GM19468 (cell line): ENCODE measurements around the gene DUT.
"Not testable (repeated sequence)": the region's sequence is repeated elsewhere in the genome, so short reads cannot be mapped to it uniquely, and the experiment has no call there.

Experiments
- ATAC-seq: cut with Tn5 transposase; IDR thresholded peaks from one replicate; pipeline ENCODE4 v1.9.1; 2021; ENCODE audit warnings: mild to moderate bottlenecking, moderate library complexity, moderate number of reproducible peaks; ENCODE audit not compliant: unreplicated experiment; ENCODE audit errors: extremely low read depth

DUT gene

GRCh38 chr15:48325400-48325799, 5.8 kb upstream of the DUT start:
- no peak for ATAC-seq

- not testable (repeated sequence) for ATAC-seq
Measured at GRCh38 chr15:48326180-48326579, 5.0 kb upstream of the DUT start.

- ATAC-seq: no peak
Measured at GRCh38 chr15:48330105-48330785, 984 bp upstream of the DUT start.

- ATAC-seq: peak; percentile 21
Measured at GRCh38 chr15:48331796-48332641, 790 bp downstream of the DUT start.

GRCh38 chr15:48332642-48333034, 1.4 kb downstream of the DUT start:
- ATAC-seq: no peak

- ATAC-seq: no peak
Measured at GRCh38 chr15:48333540-48333939, 2.3 kb downstream of the DUT start.

GRCh38 chr15:48334260-48334659, 3.0 kb downstream of the DUT start:
- no peak for ATAC-seq

GRCh38 chr15:48336940-48337339, 5.7 kb downstream of the DUT start:
- ATAC-seq: no peak

GRCh38 chr15:48337607-48338006, 6.4 kb downstream of the DUT start:
- no peak for ATAC-seq

GRCh38 chr15:48340111-48340510, 8.9 kb downstream of the DUT start:
- ATAC-seq: no peak

GRCh38 chr15:48343865-48344264, 12.6 kb downstream of the DUT start:
- no peak for ATAC-seq

GRCh38 chr15:48345516-48345915, 14.3 kb downstream of the DUT start:
- no peak for ATAC-seq

- no peak for ATAC-seq
Measured at GRCh38 chr15:48352474-48353072, 21.3 kb downstream of the DUT start.

GRCh38 chr15:48354694-48355303, 23.6 kb downstream of the DUT start:
- ATAC-seq: no peak

- ATAC-seq: no peak
Measured at GRCh38 chr15:48355377-48355776, 24.1 kb downstream of the DUT start.

GRCh38 chr15:48358229-48359152, 27.3 kb downstream of the DUT start:
- ATAC-seq: peak; percentile 23

- ATAC-seq: no peak
Measured at GRCh38 chr15:48360841-48361240, 29.6 kb downstream of the DUT start.

GRCh38 chr15:48361685-48362084, 30.5 kb downstream of the DUT start:
- no peak for ATAC-seq

GRCh38 chr15:48363474-48363873, 32.2 kb downstream of the DUT start:
- no peak for ATAC-seq

GRCh38 chr15:48365575-48365974, 34.3 kb downstream of the DUT start:
- no peak for ATAC-seq
